H54 (cell line): ENCODE measurements around the gene ZNF618.

Experiments
- DNase-seq: peaks from one replicate; pipeline ENCODE4 v3.0.0; 2011; ENCODE audit warnings: low spot score, mixed read lengths; ENCODE audit not compliant: insufficient read length
- FAIRE-seq: peaks from 3 replicates; lab custom pipeline; 2011; peaks lifted over from hg19 to GRCh38; lab: Jason Lieb, UNC
- POLR2A ChIP-seq: IDR thresholded peaks from 2 replicates; pipeline ENCODE4 v1.6.1; 2011; ENCODE audit warnings: low read depth, mild to moderate bottlenecking, low read length

ZNF618 gene

GRCh38 chr9:113957821-113958341 lies 81.8 kb downstream of the ZNF618 start:
- DNase-seq (peak; percentile 65), FAIRE-seq (peak; percentile 87)
- TF ChIP-seq POLR2A, result no peak

- no peak for TF ChIP-seq POLR2A
- DNase-seq (no peak), FAIRE-seq (no peak)
These were observed 82.4 kb downstream of the ZNF618 start for GRCh38 chr9:113958556-113958955.

- DNase-seq, result no peak
- FAIRE-seq, result no peak
- no peak for TF ChIP-seq POLR2A
These were observed 84.7 kb downstream of the ZNF618 start for GRCh38 chr9:113960768-113961167.

GRCh38 chr9:113962396-113962795 lies 86.3 kb downstream of the ZNF618 start:
- FAIRE-seq, result no peak
- no peak for TF ChIP-seq POLR2A
- no peak for DNase-seq

GRCh38 chr9:113963017-113963620 lies 87.0 kb downstream of the ZNF618 start:
- DNase-seq, result peak; percentile 43
- TF ChIP-seq POLR2A, result no peak
- no peak for FAIRE-seq

GRCh38 chr9:113963696-113964494 lies 87.8 kb downstream of the ZNF618 start:
- FAIRE-seq (no peak), DNase-seq (no peak)
- TF ChIP-seq POLR2A, result no peak

- DNase-seq, result no peak
- TF ChIP-seq POLR2A, result no peak
- no peak for FAIRE-seq
These were observed 88.5 kb downstream of the ZNF618 start for GRCh38 chr9:113964495-113965170.

- no peak for DNase-seq
- no peak for TF ChIP-seq POLR2A
- FAIRE-seq, result no peak
These were observed 90.3 kb downstream of the ZNF618 start for GRCh38 chr9:113966394-113966793.

GRCh38 chr9:113967380-113967779 lies 91.3 kb downstream of the ZNF618 start:
- FAIRE-seq (no peak), DNase-seq (no peak)
- TF ChIP-seq POLR2A, result no peak

- FAIRE-seq, result no peak
- TF ChIP-seq POLR2A, result no peak
- DNase-seq, result no peak
These were observed 93.2 kb downstream of the ZNF618 start for GRCh38 chr9:113969343-113969742.

- DNase-seq (no peak), FAIRE-seq (no peak)
- TF ChIP-seq POLR2A, result no peak
These were observed 97.1 kb downstream of the ZNF618 start for GRCh38 chr9:113973226-113973625.

- TF ChIP-seq POLR2A, result no peak
- DNase-seq, result no peak
- FAIRE-seq, result no peak
These were observed 97.9 kb downstream of the ZNF618 start for GRCh38 chr9:113973963-113974413.

- no peak for DNase-seq
- no peak for TF ChIP-seq POLR2A
- no peak for FAIRE-seq
These were observed 100.8 kb downstream of the ZNF618 start for GRCh38 chr9:113976915-113977314.

GRCh38 chr9:113978725-113979342 lies 102.7 kb downstream of the ZNF618 start:
- no peak for FAIRE-seq
- TF ChIP-seq POLR2A, result no peak
- no peak for DNase-seq
